Measurements from ENCODE around the gene BRSK2.

DNA sequence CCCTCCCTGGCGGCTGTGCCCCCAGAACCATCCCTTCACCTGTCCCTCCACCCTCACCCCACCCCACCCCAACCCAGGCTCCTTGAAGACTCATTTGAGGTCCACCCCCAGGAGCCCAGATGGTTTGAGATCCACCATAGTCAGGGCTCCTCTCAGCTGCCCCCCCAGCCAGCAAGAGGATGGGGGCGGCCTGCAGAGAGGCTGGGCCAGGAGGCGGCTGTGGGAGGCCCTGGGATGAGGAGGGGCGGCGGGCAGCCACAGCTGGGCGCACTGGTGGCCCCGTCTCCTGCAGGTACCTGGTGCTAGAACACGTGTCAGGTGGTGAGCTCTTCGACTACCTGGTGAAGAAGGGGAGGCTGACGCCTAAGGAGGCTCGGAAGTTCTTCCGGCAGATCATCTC is 50.8 kb downstream of the BRSK2 start:
- TF ChIP-seq EP300 (IDR thresholded peaks at IDR 0.05) (no peak), POLR2A (IDR thresholded peaks at IDR 0.05) (no peak)
- TF ChIP-seq, protein P1, sequence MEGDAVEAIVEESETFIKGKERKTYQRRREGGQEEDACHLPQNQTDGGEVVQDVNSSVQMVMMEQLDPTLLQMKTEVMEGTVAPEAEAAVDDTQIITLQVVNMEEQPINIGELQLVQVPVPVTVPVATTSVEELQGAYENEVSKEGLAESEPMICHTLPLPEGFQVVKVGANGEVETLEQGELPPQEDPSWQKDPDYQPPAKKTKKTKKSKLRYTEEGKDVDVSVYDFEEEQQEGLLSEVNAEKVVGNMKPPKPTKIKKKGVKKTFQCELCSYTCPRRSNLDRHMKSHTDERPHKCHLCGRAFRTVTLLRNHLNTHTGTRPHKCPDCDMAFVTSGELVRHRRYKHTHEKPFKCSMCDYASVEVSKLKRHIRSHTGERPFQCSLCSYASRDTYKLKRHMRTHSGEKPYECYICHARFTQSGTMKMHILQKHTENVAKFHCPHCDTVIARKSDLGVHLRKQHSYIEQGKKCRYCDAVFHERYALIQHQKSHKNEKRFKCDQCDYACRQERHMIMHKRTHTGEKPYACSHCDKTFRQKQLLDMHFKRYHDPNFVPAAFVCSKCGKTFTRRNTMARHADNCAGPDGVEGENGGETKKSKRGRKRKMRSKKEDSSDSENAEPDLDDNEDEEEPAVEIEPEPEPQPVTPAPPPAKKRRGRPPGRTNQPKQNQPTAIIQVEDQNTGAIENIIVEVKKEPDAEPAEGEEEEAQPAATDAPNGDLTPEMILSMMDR (IDR thresholded peaks at IDR 0.05) = no peak
